H1 (cell line): ENCODE results near the gene TFDP3. TPM values are rescaled to one million over a fixed set of nuclear protein-coding genes. Genes with fewer than 3 reads are reported as not detected.

ENCODE experiments used
- CTCF ChIA-PET: fragments of 300-600 bp; sonication (Branson Sonifier 250); formaldehyde crosslinking; loops from one replicate; lab custom pipeline; 2021; ENCODE audit not compliant: partially characterized antibody; lab: Charles Lee
- POLR2A ChIA-PET: fragments of 300-600 bp; sonication (Branson Sonifier 250); formaldehyde crosslinking; loops from one replicate; lab custom pipeline; 2021; ENCODE audit warnings: inconsistent platforms; ENCODE audit not compliant: partially characterized antibody; lab: Charles Lee
- DNase-seq, 2 experiments: peaks; one replicate each; pipeline versions ENCODE4 v3.0.0 to v3.0.0-alpha.2; 2010 to 2022; ENCODE audit warnings: low spot score in 2 of 2, low read depth in 1 of 2, mixed read lengths in 1 of 2
- FAIRE-seq: peaks from 2 replicates; lab custom pipeline; 2011; peaks lifted over from hg19 to GRCh38; lab: Jason Lieb, UNC
- H2AFZ ChIP-seq: 2 replicates; pipeline ENCODE4 v1.8.1; 2012; ENCODE audit warnings: low read length, inconsistent platforms
- H2AK5ac ChIP-seq: 2 replicates; pipeline ENCODE4 v1.6.1; 2013; ENCODE audit warnings: low read depth, low read length
- H2BK120ac ChIP-seq: replicated peaks from 2 replicates; pipeline ENCODE3; 2013; ENCODE audit warnings: low read depth, low read length, inconsistent platforms
- H2BK12ac ChIP-seq: 2 replicates; pipeline ENCODE4 v1.6.1; 2013; ENCODE audit warnings: low read depth, low read length
- H2BK15ac ChIP-seq: 2 replicates; pipeline ENCODE4 v1.6.1; 2013; ENCODE audit warnings: low read length
- H2BK20ac ChIP-seq: 2 replicates; pipeline ENCODE4 v1.6.1; 2013; ENCODE audit warnings: low read length
- H2BK5ac ChIP-seq: 2 replicates; pipeline ENCODE4 v1.6.1; 2013; ENCODE audit warnings: low read depth, low read length
- H3K14ac ChIP-seq: 2 replicates; pipeline ENCODE4 v1.6.1; 2013; ENCODE audit warnings: inconsistent platforms; ENCODE audit not compliant: insufficient read length
- H3K18ac ChIP-seq: 2 replicates; pipeline ENCODE4 v1.6.1; 2013; ENCODE audit warnings: low read length; ENCODE audit errors: extremely low read depth
- H3K23ac ChIP-seq: 2 replicates; pipeline ENCODE4 v1.6.1; 2013; ENCODE audit warnings: inconsistent platforms; ENCODE audit not compliant: insufficient read length
- H3K23me2 ChIP-seq: 2 replicates; pipeline ENCODE4 v1.6.1; 2013; ENCODE audit warnings: low read depth, low read length
- H3K27ac ChIP-seq: 2 replicates; pipeline ENCODE4 v1.6.1; 2011; ENCODE audit warnings: low read depth, low read length, inconsistent platforms
- H3K27me3 ChIP-seq, 4 experiments: replicated peaks in 1 of 4; 1 replicate in 1 of 4; 2 replicates in 3 of 4; pipeline versions ENCODE4 v1.6.1 to v1.8.1; 2011 to 2013; ENCODE audit warnings: low read length in 3 of 4, mild to moderate bottlenecking in 3 of 4, inconsistent platforms in 2 of 4, mixed read lengths in 2 of 4, moderate library complexity in 1 of 4; ENCODE audit not compliant: control insufficient read depth in 3 of 4, insufficient read depth in 3 of 4; ENCODE audit errors: extremely low read depth in 1 of 4
- H3K36me3 ChIP-seq, 4 experiments: 2 replicates each; pipeline versions ENCODE4 v1.6.1 to v1.8.1; 2011 to 2013; ENCODE audit warnings: mild to moderate bottlenecking in 4 of 4, low read length in 3 of 4, moderate library complexity in 2 of 4, control low read depth in 1 of 4, inconsistent platforms in 1 of 4; ENCODE audit not compliant: insufficient read depth in 4 of 4, control insufficient read depth in 2 of 4
- H3K4ac ChIP-seq: replicated peaks from 2 replicates; pipeline ENCODE3; 2013; ENCODE audit warnings: low read length, low read depth, mixed read lengths, inconsistent platforms; ENCODE audit not compliant: insufficient read length
- H3K4me1 ChIP-seq, 4 experiments: replicated peaks in 1 of 4; 1 replicate in 1 of 4; 2 replicates in 3 of 4; pipeline versions ENCODE4 v1.6.1 to v1.8.1; 2011 to 2013; ENCODE audit warnings: low read length in 3 of 4, inconsistent platforms in 2 of 4, mixed read lengths in 1 of 4; ENCODE audit not compliant: insufficient read depth in 4 of 4, control insufficient read depth in 3 of 4
- H3K4me2 ChIP-seq, 2 experiments: 2 replicates each; pipeline versions ENCODE4 v1.6.1 to v1.8.1; 2011 to 2013; ENCODE audit warnings: low read depth in 2 of 2, low read length in 2 of 2, control low read depth in 1 of 2, inconsistent platforms in 1 of 2, mild to moderate bottlenecking in 1 of 2; ENCODE audit not compliant: insufficient read depth in 1 of 2
- H3K4me3 ChIP-seq, 4 experiments: fragments of 200-600, 300-600 bp in 1 of 4; sonication (generic), shearing (Covaris generic), sonication (Bioruptor Twin) in 1 of 4; 2 replicates each; pipeline versions ENCODE4 v1.5.1 to v1.8.1; 2011 to 2016; ENCODE audit warnings: low read length in 4 of 4, low read depth in 3 of 4, control low read depth in 2 of 4, inconsistent platforms in 2 of 4, mild to moderate bottlenecking in 2 of 4, mixed read lengths in 1 of 4, moderate library complexity in 1 of 4; ENCODE audit not compliant: insufficient read depth in 2 of 4; ENCODE audit errors: extremely low read depth in 1 of 4
- H3K56ac ChIP-seq: replicated peaks from 2 replicates; pipeline ENCODE3; 2013; ENCODE audit warnings: low read depth, mild to moderate bottlenecking, mixed read lengths, low read length, inconsistent platforms; ENCODE audit not compliant: insufficient read length
- H3K79me1 ChIP-seq: 2 replicates; pipeline ENCODE4 v1.6.1; 2013; ENCODE audit warnings: low read depth, low read length, control low read depth
- H3K79me2 ChIP-seq, 2 experiments: 2 replicates each; pipeline versions ENCODE4 v1.6.1 to v1.8.1; 2012 to 2013; ENCODE audit warnings: low read length in 2 of 2, mild to moderate bottlenecking in 2 of 2, inconsistent platforms in 1 of 2; ENCODE audit not compliant: insufficient read depth in 2 of 2, control insufficient read depth in 1 of 2
- H3K9ac ChIP-seq, 4 experiments: replicated peaks in 1 of 4; 1 replicate in 1 of 4; 2 replicates in 3 of 4; pipeline versions ENCODE4 v1.6.1 to v1.8.1; 2011 to 2013; ENCODE audit warnings: low read depth in 3 of 4, low read length in 3 of 4, control low read depth in 2 of 4, mild to moderate bottlenecking in 2 of 4, moderate library complexity in 2 of 4, inconsistent platforms in 1 of 4; ENCODE audit errors: extremely low read depth in 1 of 4
- H3K9me3 ChIP-seq, 2 experiments: 2 replicates each; pipeline versions ENCODE4 v1.6.1 to v1.8.1; 2012 to 2013; ENCODE audit warnings: mild to moderate bottlenecking in 2 of 2, moderate library complexity in 2 of 2, control low read depth in 1 of 2, inconsistent platforms in 1 of 2, low read depth in 1 of 2, low read length in 1 of 2, mixed read lengths in 1 of 2; ENCODE audit not compliant: insufficient read depth in 2 of 2
- H4K20me1 ChIP-seq, 2 experiments: replicated peaks in 1 of 2; 2 replicates each; pipeline versions ENCODE3 to v1.8.1; 2011 to 2013; ENCODE audit warnings: inconsistent platforms in 2 of 2, low read length in 2 of 2, mild to moderate bottlenecking in 1 of 2; ENCODE audit not compliant: insufficient read depth in 2 of 2, control insufficient read depth in 1 of 2
- H4K5ac ChIP-seq: 2 replicates; pipeline ENCODE4 v1.6.1; 2013; ENCODE audit warnings: low read length, low read depth, mixed read lengths, inconsistent platforms; ENCODE audit not compliant: insufficient read length
- H4K8ac ChIP-seq: 2 replicates; pipeline ENCODE4 v1.8.0; 2013; ENCODE audit warnings: mild to moderate bottlenecking, moderate library complexity, low read length, inconsistent platforms; ENCODE audit not compliant: insufficient read depth; ENCODE audit errors: extremely low read depth
- H4K91ac ChIP-seq: replicated peaks from 2 replicates; pipeline ENCODE3; 2013; ENCODE audit warnings: low read length, mixed read lengths, inconsistent platforms; ENCODE audit not compliant: insufficient read length
- ASH2L ChIP-seq: fragments of 200-600, 300-600 bp; sonication (generic); IDR thresholded peaks from one replicate; pipeline ENCODE4 v1.7.1; 2017; ENCODE audit warnings: low read length
- BCL11A ChIP-seq, 2 experiments: IDR thresholded peaks; one replicate each; pipeline ENCODE4 v1.6.1; 2011; ENCODE audit warnings: low read depth in 2 of 2, low read length in 2 of 2, mild to moderate bottlenecking in 2 of 2
- CTBP2 ChIP-seq: IDR thresholded peaks from 2 replicates; pipeline ENCODE4 v1.7.0; 2011; ENCODE audit warnings: borderline replicate concordance, mild to moderate bottlenecking, moderate library complexity, mixed read lengths, low read length; ENCODE audit not compliant: insufficient read depth, insufficient read length
- YY1 ChIP-seq: IDR thresholded peaks from 2 replicates; pipeline ENCODE4 v1.6.1; 2011; ENCODE audit warnings: low read depth, mild to moderate bottlenecking, low read length
- ZNF274 ChIP-seq: IDR thresholded peaks from 2 replicates; pipeline ENCODE4 v1.7.0; 2012; ENCODE audit warnings: low read length, borderline replicate concordance; ENCODE audit errors: extremely low read depth
- WGBS, 2 experiments: shearing (Covaris generic) in 1 of 2; methylation state at CpG; one replicate each; pipeline versions ENCODE4 v1.1.6 to v1.1.7; 2013 to 2015; ENCODE audit warnings: low lambda C conversion rate in 2 of 2, mixed read lengths in 2 of 2, inconsistent platforms in 1 of 2, low coverage in 1 of 2, missing lambda C conversion rate in 1 of 2; ENCODE audit not compliant: insufficient replicate concordance in 2 of 2, insufficient coverage in 1 of 2, insufficient read length in 1 of 2; ENCODE audit errors: extremely low coverage in 1 of 2, missing lambda C conversion rate in 1 of 2; 5-methylcytosine and 5-hydroxymethylcytosine counted together
- polyA plus RNA-seq, 7 experiments: library from polyadenylated mRNA; depleted of rRNA in 3 of 7; stranded (reverse) in 5 of 7; unstranded in 2 of 7; fragments of >200 nt in 5 of 7; fragments of 200-250 nt in 2 of 7; gene quantifications; 1 replicate in 5 of 7; 2 replicates in 1 of 7; 4 replicates in 1 of 7; pipeline versions ENCODE4 v1.2.1 to v1.2.3, GENCODE V29; 2011 to 2013; ENCODE audit warnings: missing spikeins in 2 of 7, mixed read lengths in 2 of 7
- total RNA-seq: library from RNA; stranded (reverse); fragmentation: NEBNext Ultra II Directional; extraction: Animal tissue kit (Norgen Biotek cat#: 25700); gene quantifications from 2 replicates; pipeline ENCODE4 v1.2.1, GENCODE V29; 2021
- TF ChIP-seq, protein P1 (sequence below), 3 experiments: IDR thresholded peaks; 1 replicate in 2 of 3; 2 replicates in 1 of 3; pipeline versions ENCODE4 v1.5.1 to v1.6.1; 2011; ENCODE audit warnings: low read length in 3 of 3, mild to moderate bottlenecking in 3 of 3, inconsistent platforms in 2 of 3, low read depth in 1 of 3, moderate library complexity in 1 of 3; ENCODE audit not compliant: insufficient read depth in 1 of 3; ENCODE audit errors: control extremely low read depth in 1 of 3

The TFDP3 gene
- total and polyA plus RNA-seq, 2 of the 8 experiments (the other 6 are each of a cell fraction or from before 2014, with no cell fraction given): not detected

DNA sequence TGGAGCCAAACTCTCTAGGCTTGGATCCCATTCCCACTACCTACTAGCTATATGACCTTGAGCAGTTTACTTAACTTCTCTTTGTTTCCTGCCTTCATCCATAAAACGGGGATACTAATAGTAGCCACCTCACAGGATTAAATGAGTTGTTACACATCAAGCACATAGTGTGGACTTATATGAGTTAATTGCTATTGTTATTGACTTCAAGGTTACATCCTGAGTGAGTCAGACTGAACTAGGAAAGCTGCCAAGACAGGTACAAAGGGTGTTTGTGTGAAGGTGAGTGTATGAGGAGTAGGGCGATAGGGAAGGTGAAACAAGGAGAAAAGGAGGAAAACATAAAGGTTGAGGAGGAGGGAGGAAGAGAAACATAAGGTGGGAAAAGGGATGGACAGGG, 32.2 kb downstream of the TFDP3 start:
- H2BK12ac ChIP-seq: no peak overlapping the region
- H3K27me3 ChIP-seq: no peaks in the 10 kb centered on the region
- H3K36me3 ChIP-seq: no peaks in the 10 kb centered on the region
- H2BK5ac ChIP-seq: no peak overlapping the region
- no peak overlapping the region for H2AFZ ChIP-seq
- H3K23me2 ChIP-seq: no peaks in the 10 kb centered on the region
- no peak overlapping the region for H3K9ac ChIP-seq
- H2BK15ac ChIP-seq: no peak overlapping the region
- DNase-seq (no peak), FAIRE-seq (peak; percentile 71)
- no peak overlapping the region for H2BK20ac ChIP-seq
- ChIA-PET POLR2A (no interaction called here), CTCF (interaction anchor here (0.6 to 1.0 kb wide), 3 partner anchors 11 to 64 kb away, joined by 3 read pairs; no protein-coding TSS in a partner anchor)
- no peaks in the 10 kb centered on the region for H3K79me2 ChIP-seq
- no peak overlapping the region for H4K8ac ChIP-seq
- no peaks in the 10 kb centered on the region for H3K9me3 ChIP-seq
- no peaks in the 10 kb centered on the region for H4K20me1 ChIP-seq
- no peak overlapping the region for H3K56ac ChIP-seq
- no peak overlapping the region for H4K91ac ChIP-seq
- no peak overlapping the region for H3K14ac ChIP-seq
- no peak overlapping the region for H2BK120ac ChIP-seq
- H3K4ac ChIP-seq: no peak overlapping the region
- H3K79me1 ChIP-seq: no peaks in the 10 kb centered on the region
- H3K4me2 ChIP-seq: no peak overlapping the region
- H3K23ac ChIP-seq: no peak overlapping the region
- H3K18ac ChIP-seq: no peak overlapping the region
- TF ChIP-seq CTBP2 (no peak), BCL11A (IDR thresholded peaks at IDR 0.05; ENCODE audit: low read depth in 2 of 2, low read length in 2 of 2) (no peak), ZNF274 (no peak), YY1 (no peak), ASH2L (no peak)
- TF ChIP-seq, protein P1, sequence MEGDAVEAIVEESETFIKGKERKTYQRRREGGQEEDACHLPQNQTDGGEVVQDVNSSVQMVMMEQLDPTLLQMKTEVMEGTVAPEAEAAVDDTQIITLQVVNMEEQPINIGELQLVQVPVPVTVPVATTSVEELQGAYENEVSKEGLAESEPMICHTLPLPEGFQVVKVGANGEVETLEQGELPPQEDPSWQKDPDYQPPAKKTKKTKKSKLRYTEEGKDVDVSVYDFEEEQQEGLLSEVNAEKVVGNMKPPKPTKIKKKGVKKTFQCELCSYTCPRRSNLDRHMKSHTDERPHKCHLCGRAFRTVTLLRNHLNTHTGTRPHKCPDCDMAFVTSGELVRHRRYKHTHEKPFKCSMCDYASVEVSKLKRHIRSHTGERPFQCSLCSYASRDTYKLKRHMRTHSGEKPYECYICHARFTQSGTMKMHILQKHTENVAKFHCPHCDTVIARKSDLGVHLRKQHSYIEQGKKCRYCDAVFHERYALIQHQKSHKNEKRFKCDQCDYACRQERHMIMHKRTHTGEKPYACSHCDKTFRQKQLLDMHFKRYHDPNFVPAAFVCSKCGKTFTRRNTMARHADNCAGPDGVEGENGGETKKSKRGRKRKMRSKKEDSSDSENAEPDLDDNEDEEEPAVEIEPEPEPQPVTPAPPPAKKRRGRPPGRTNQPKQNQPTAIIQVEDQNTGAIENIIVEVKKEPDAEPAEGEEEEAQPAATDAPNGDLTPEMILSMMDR (IDR thresholded peaks at IDR 0.05; ENCODE audit: control extremely low read depth in 1 of 3, insufficient read depth in 1 of 3, low read depth in 1 of 3, low read length in 3 of 3): no peak
- no peak overlapping the region for H3K27ac ChIP-seq
- no peaks in the 10 kb centered on the region; a peak in 2 of 7 replicates for H3K4me1 ChIP-seq
- H4K5ac ChIP-seq: no peak overlapping the region
- WGBS, 2 experiments: 86 to 100% methylated on average over 1 to 2 of the region's 2 CpGs
- no peak overlapping the region for H3K4me3 ChIP-seq
- no peak overlapping the region for H2AK5ac ChIP-seq
